Activated B cell treated with CpG ODN at 0.5 μM for 24 hours (primary cell): ENCODE measurements around the gene TRPC1. TPM values are rescaled to one million over a fixed set of nuclear protein-coding genes. Genes with fewer than 3 reads are reported as not detected.

ENCODE experiments used
- ATAC-seq: fragments of 200-7000 bp; cut with Tn5 transposase; one replicate; pipeline ENCODE4 v1.10.0; 2021; ENCODE audit warnings: low read depth, mild to moderate bottlenecking, moderate library complexity
- CTCF ChIA-PET: fragments of 350-600 bp; sonication (Branson Sonifier 250); formaldehyde crosslinking; loops from one replicate; lab custom pipeline; 2021; ENCODE audit warnings: antibody characterized with exemption; lab: Charles Lee
- POLR2A ChIA-PET: fragments of 350-600 bp; sonication (Branson Sonifier 250); formaldehyde crosslinking; loops from one replicate; lab custom pipeline; 2021; ENCODE audit warnings: antibody characterized with exemption; lab: Charles Lee
- DNase-seq: peaks from one replicate; pipeline ENCODE4 v3.0.0; 2022
- H3K27ac Mint-ChIP-seq: one replicate; pipeline ENCODE4 v1.8.0; 2020; ENCODE audit warnings: mixed read lengths
- H3K27me3 Mint-ChIP-seq: one replicate; pipeline ENCODE4 v1.8.0; 2021; ENCODE audit warnings: mixed read lengths
- H3K36me3 Mint-ChIP-seq: one replicate; pipeline ENCODE4 v1.8.0; 2021; ENCODE audit warnings: low read depth, mixed read lengths
- H3K4me1 Mint-ChIP-seq: one replicate; pipeline ENCODE4 v1.8.0; 2021; ENCODE audit warnings: mixed read lengths
- H3K4me3 Mint-ChIP-seq: one replicate; pipeline ENCODE4 v1.8.0; 2020; ENCODE audit warnings: mild to moderate bottlenecking, mixed read lengths
- H3K9me3 Mint-ChIP-seq: one replicate; pipeline ENCODE4 v1.8.0; 2020; ENCODE audit warnings: mixed read lengths
- CTCF ChIP-seq: fragments of 200-600 bp; IDR thresholded peaks from one replicate; pipeline ENCODE4 v1.8.0; 2022; ENCODE audit warnings: antibody characterized with exemption, mild to moderate bottlenecking
- intact Hi-C: fragments of 100-400 bp; cut with micrococcal nuclease; formaldehyde crosslinking; loops from one replicate; pipeline ENCODE4 v1.15.1; 2024
- total RNA-seq: library from RNA; stranded (reverse); gene quantifications from 2 replicates; pipeline ENCODE4 v1.2.3, GENCODE V29; 2022

Gene TRPC1
- total RNA-seq, 1 donor from 2014 or later = 1.2 TPM

GRCh38 chr3:142795332-142795731, 71.5 kb downstream of the TRPC1 start:
- no peak for TF ChIP-seq CTCF
- ATAC-seq (no peak), DNase-seq (no peak)
- CTCF ChIA-PET = no interaction called here
- Mint-ChIP-seq H3K4me3 (no peak overlapping the region), H3K9me3 (no peaks in the 10 kb centered on the region), H3K27ac (no peak overlapping the region), H3K4me1 (no peaks in the 10 kb centered on the region), H3K36me3 (no peaks in the 10 kb centered on the region), H3K27me3 (no peaks in the 10 kb centered on the region)
- intact Hi-C loops = no loop called here
- POLR2A ChIA-PET = no interaction called here

- ChIA-PET POLR2A (no interaction called here), CTCF (no interaction called here)
- Mint-ChIP-seq H3K9me3 (no peaks in the 10 kb centered on the region), H3K4me1 (no peaks in the 10 kb centered on the region), H3K27ac (no peak overlapping the region), H3K27me3 (no peaks in the 10 kb centered on the region), H3K36me3 (no peaks in the 10 kb centered on the region), H3K4me3 (no peak overlapping the region)
- no peak for TF ChIP-seq CTCF
- DNase-seq = no peak
- intact Hi-C loops = no loop called here
- ATAC-seq = no peak
These were observed 73.0 kb downstream of the TRPC1 start for GRCh38 chr3:142796823-142797222.

GRCh38 chr3:142801746-142802145, 77.9 kb downstream of the TRPC1 start:
- intact Hi-C loops = no loop called here
- Mint-ChIP-seq H3K9me3 (no peaks in the 10 kb centered on the region), H3K27me3 (no peaks in the 10 kb centered on the region), H3K27ac (no peak overlapping the region), H3K36me3 (no peaks in the 10 kb centered on the region), H3K4me1 (no peaks in the 10 kb centered on the region), H3K4me3 (no peak overlapping the region)
- CTCF ChIA-PET = no interaction called here
- no peak for ATAC-seq
- TF ChIP-seq CTCF = no peak
- no peak for DNase-seq
- POLR2A ChIA-PET = no interaction called here

- Mint-ChIP-seq H3K9me3 (no peaks in the 10 kb centered on the region), H3K4me1 (no peaks in the 10 kb centered on the region), H3K4me3 (no peak overlapping the region), H3K27ac (no peak overlapping the region), H3K36me3 (no peaks in the 10 kb centered on the region), H3K27me3 (no peaks in the 10 kb centered on the region)
- ChIA-PET POLR2A (no interaction called here), CTCF (interaction anchor here (0.6 kb wide), 1 partner anchor 188 kb away, joined by 3 read pairs; no protein-coding TSS in a partner anchor)
- no peak for ATAC-seq
- intact Hi-C loops = no loop called here
- TF ChIP-seq CTCF = no peak
- no peak for DNase-seq
These were observed 79.1 kb downstream of the TRPC1 start for GRCh38 chr3:142802891-142803290.

- Mint-ChIP-seq H3K27ac (no peak overlapping the region), H3K9me3 (no peaks in the 10 kb centered on the region), H3K27me3 (peaks cover 4% of the 10 kb centered on the region), H3K36me3 (no peaks in the 10 kb centered on the region), H3K4me1 (no peaks in the 10 kb centered on the region), H3K4me3 (no peak overlapping the region)
- ChIA-PET POLR2A (no interaction called here), CTCF (no interaction called here)
- intact Hi-C loops = no loop called here
- TF ChIP-seq CTCF = no peak
- DNase-seq = no peak
- no peak for ATAC-seq
These were observed 84.5 kb downstream of the TRPC1 start for GRCh38 chr3:142808103-142808917.
